Loucy (cell line): Measurements from ENCODE around the gene IQSEC1.
"Not testable (repeated sequence)": the region's sequence is repeated elsewhere in the genome, so short reads cannot be mapped to it uniquely, and the experiment has no call there.

ENCODE experiments used
- H2AFZ ChIP-seq: fragments of 200-600 bp; sonication (generic); 2 replicates; pipeline ENCODE4 v1.6.0; 2016; ENCODE audit warnings: antibody characterized with exemption, mild to moderate bottlenecking, low read length, moderate library complexity
- H3F3A ChIP-seq: fragments of 200-600 bp; 2 replicates; pipeline ENCODE4 v1.6.0; 2016; ENCODE audit warnings: antibody characterized with exemption, low read depth, mild to moderate bottlenecking
- H3K27me3 ChIP-seq: fragments of 200-600 bp; sonication (generic); 2 replicates; pipeline ENCODE4 v1.6.1; 2014; ENCODE audit warnings: low read length, mild to moderate bottlenecking; ENCODE audit not compliant: insufficient read depth, poor library complexity, severe bottlenecking
- H3K36me3 ChIP-seq: fragments of 200-600 bp; sonication (generic); 2 replicates; pipeline ENCODE4 v1.6.1; 2016; ENCODE audit warnings: low read length; ENCODE audit not compliant: insufficient read depth
- H3K4me1 ChIP-seq: fragments of 200-600 bp; sonication (generic); 2 replicates; pipeline ENCODE4 v1.5.1; 2014; ENCODE audit warnings: low read length, mild to moderate bottlenecking; ENCODE audit not compliant: insufficient read depth, poor library complexity, severe bottlenecking
- H3K4me2 ChIP-seq: fragments of 200-600 bp; sonication (generic); 2 replicates; pipeline ENCODE4 v1.6.0; 2014; ENCODE audit warnings: antibody characterized with exemption, low read length, low read depth, mild to moderate bottlenecking; ENCODE audit not compliant: poor library complexity, severe bottlenecking
- H3K4me3 ChIP-seq: fragments of 200-600 bp; sonication (generic); 2 replicates; pipeline ENCODE4 v1.5.1; 2014; ENCODE audit warnings: low read length, mild to moderate bottlenecking, mixed read lengths; ENCODE audit not compliant: poor library complexity, severe bottlenecking
- H3K79me2 ChIP-seq: fragments of 200-600 bp; sonication (generic); 2 replicates; pipeline ENCODE4 v1.6.1; 2014; ENCODE audit warnings: low read length; ENCODE audit not compliant: insufficient read depth
- H3K9ac ChIP-seq: fragments of 200-600 bp; sonication (generic); 2 replicates; pipeline ENCODE4 v1.6.0; 2014; ENCODE audit warnings: mild to moderate bottlenecking, low read depth, low read length, moderate library complexity; ENCODE audit not compliant: poor library complexity, severe bottlenecking
- H3K9me2 ChIP-seq: fragments of 200-600 bp; sonication (generic); replicated peaks from 2 replicates; pipeline ENCODE4 v1.6.1; 2016; ENCODE audit warnings: low read depth, low read length, mixed read lengths
- H3K9me3 ChIP-seq: fragments of 200-600 bp; sonication (generic); 2 replicates; pipeline ENCODE4 v1.6.1; 2014; ENCODE audit warnings: mild to moderate bottlenecking, antibody characterized with exemption, low read length, low read depth; ENCODE audit not compliant: insufficient read depth
- H4K20me1 ChIP-seq: fragments of 200-600 bp; sonication (generic); 2 replicates; pipeline ENCODE4 v1.6.0; 2014; ENCODE audit warnings: antibody characterized with exemption, low read length, mild to moderate bottlenecking; ENCODE audit not compliant: insufficient read depth, poor library complexity, severe bottlenecking
- EZH2phosphoT487 ChIP-seq: fragments of 200-600 bp; IDR thresholded peaks from 2 replicates; pipeline ENCODE4 v1.6.1; 2018; ENCODE audit warnings: antibody characterized with exemption, mild to moderate bottlenecking, moderate library complexity, borderline replicate concordance
- TF ChIP-seq, protein P1 (sequence below): fragments of 200-600 bp; sonication (generic); conservative IDR thresholded peaks from 2 replicates; pipeline ENCODE4 v1.5.1; 2014; ENCODE audit warnings: mild to moderate bottlenecking, antibody characterized with exemption, low read length

The IQSEC1 gene

DNA sequence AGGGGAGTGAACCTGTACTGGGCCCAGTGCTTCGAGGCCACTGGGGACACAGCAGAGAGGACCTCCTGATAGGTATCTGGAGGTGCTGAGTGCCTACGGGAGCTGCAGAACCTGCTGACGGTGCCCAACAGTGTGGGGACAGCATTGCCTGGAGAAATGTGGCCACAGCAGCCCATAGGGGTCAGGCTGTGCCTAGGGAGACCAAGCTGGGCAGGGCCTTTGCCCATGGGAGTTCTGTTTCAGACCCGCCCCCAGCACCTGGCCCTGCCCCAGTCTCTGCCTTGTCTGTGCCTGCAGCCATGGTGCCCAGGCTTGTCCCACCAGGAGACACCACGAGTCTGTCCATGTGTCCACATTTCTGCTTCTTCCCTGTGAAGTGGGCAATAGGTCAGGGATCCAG is 216.6 kb downstream of the IQSEC1 start:
- no peak overlapping the region for H3K9ac ChIP-seq
- H2AFZ ChIP-seq, result no peak overlapping the region
- H3K4me3 ChIP-seq, result no peak overlapping the region
- no peak for TF ChIP-seq EZH2phosphoT487
- TF ChIP-seq, protein P1, sequence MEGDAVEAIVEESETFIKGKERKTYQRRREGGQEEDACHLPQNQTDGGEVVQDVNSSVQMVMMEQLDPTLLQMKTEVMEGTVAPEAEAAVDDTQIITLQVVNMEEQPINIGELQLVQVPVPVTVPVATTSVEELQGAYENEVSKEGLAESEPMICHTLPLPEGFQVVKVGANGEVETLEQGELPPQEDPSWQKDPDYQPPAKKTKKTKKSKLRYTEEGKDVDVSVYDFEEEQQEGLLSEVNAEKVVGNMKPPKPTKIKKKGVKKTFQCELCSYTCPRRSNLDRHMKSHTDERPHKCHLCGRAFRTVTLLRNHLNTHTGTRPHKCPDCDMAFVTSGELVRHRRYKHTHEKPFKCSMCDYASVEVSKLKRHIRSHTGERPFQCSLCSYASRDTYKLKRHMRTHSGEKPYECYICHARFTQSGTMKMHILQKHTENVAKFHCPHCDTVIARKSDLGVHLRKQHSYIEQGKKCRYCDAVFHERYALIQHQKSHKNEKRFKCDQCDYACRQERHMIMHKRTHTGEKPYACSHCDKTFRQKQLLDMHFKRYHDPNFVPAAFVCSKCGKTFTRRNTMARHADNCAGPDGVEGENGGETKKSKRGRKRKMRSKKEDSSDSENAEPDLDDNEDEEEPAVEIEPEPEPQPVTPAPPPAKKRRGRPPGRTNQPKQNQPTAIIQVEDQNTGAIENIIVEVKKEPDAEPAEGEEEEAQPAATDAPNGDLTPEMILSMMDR, result no peak
- H3K4me1 ChIP-seq, result no peaks in the 10 kb centered on the region
- no peaks in the 10 kb centered on the region for H3F3A ChIP-seq
- no peak overlapping the region for H3K4me2 ChIP-seq
- no peaks in the 10 kb centered on the region for H3K36me3 ChIP-seq
- H3K79me2 ChIP-seq, result no peaks in the 10 kb centered on the region
- H4K20me1 ChIP-seq, result no peaks in the 10 kb centered on the region
- H3K27me3 ChIP-seq, result no peaks in the 10 kb centered on the region
- H3K9me2 ChIP-seq, result no peaks in the 10 kb centered on the region
- H3K9me3 ChIP-seq, result no peaks in the 10 kb centered on the region

DNA sequence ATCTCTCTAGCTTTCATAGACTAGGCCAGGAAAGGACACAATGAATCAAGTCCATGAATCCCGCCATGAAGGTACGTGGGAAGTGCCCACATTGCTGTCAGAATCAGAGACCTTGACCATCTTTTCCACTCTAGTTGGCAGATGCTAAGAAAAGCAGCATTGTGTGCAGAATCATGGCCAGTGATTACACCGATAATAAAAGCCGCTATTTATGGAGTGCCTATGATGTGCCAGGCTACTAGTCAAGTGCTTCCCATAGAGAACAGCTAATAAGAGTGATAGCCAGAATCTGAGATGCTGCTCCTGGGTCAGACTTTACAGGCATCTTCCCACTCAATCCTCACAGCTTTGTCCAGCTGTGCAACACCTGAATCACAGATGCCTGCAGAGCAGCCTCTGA is 218.7 kb downstream of the IQSEC1 start:
- no peak overlapping the region for H3K4me2 ChIP-seq
- H3K4me3 ChIP-seq, result no peak overlapping the region
- no peak overlapping the region for H2AFZ ChIP-seq
- no peaks in the 10 kb centered on the region for H3K4me1 ChIP-seq
- H3K79me2 ChIP-seq, result no peaks in the 10 kb centered on the region
- no peaks in the 10 kb centered on the region for H3K27me3 ChIP-seq
- H3K9me2 ChIP-seq, result no peaks in the 10 kb centered on the region
- no peak overlapping the region for H3K9ac ChIP-seq
- no peaks in the 10 kb centered on the region for H3K9me3 ChIP-seq
- no peak for TF ChIP-seq EZH2phosphoT487
- H3F3A ChIP-seq, result no peaks in the 10 kb centered on the region
- H3K36me3 ChIP-seq, result no peaks in the 10 kb centered on the region
- H4K20me1 ChIP-seq, result no peaks in the 10 kb centered on the region

- H3K9me2 ChIP-seq, H3K36me3 ChIP-seq, H3K9me3 ChIP-seq, H3K4me2 ChIP-seq, H3K4me1 ChIP-seq, H3F3A ChIP-seq, H3K27me3 ChIP-seq, H4K20me1 ChIP-seq, H2AFZ ChIP-seq, H3K79me2 ChIP-seq, H3K4me3 ChIP-seq, H3K9ac ChIP-seq: not testable (repeated sequence)
Measured at GRCh38 chr3:12853847-12854246, 219.4 kb downstream of the IQSEC1 start.

GRCh38 chr3:12852201-12852600 is 221.0 kb downstream of the IQSEC1 start:
- Histone ChIP-seq H3K9ac (no peak overlapping the region), H3K36me3 (no peaks in the 10 kb centered on the region), H3K79me2 (no peaks in the 10 kb centered on the region), H3K4me2 (no peak overlapping the region), H3K4me3 (no peak overlapping the region), H3K9me2 (no peaks in the 10 kb centered on the region), H3K27me3 (no peaks in the 10 kb centered on the region), H3K9me3 (no peaks in the 10 kb centered on the region), H2AFZ (no peak overlapping the region), H3K4me1 (no peaks in the 10 kb centered on the region), H3F3A (no peaks in the 10 kb centered on the region), H4K20me1 (no peaks in the 10 kb centered on the region)
- TF ChIP-seq EZH2phosphoT487, result no peak
